ENCODE measurements around the gene SPRR5. TPM values are rescaled to one million over a fixed set of nuclear protein-coding genes. Genes with fewer than 3 reads are reported as not detected.

SPRR5 gene
- total RNA-seq, 1 donor from 2014 or later = not detected

GRCh38 chr1:152924191-152924590 is 22.8 kb upstream of the SPRR5 start:
- H3K27ac Mint-ChIP-seq (ENCODE audit: unreplicated experiment) = no peak overlapping the region
- no peaks in the 10 kb centered on the region for H3K36me3 ChIP-seq (ENCODE audit: insufficient read depth, low read length)
- no peak overlapping the region for H2AFZ ChIP-seq (ENCODE audit: low read depth, low read length)
- TF ChIP-seq EZH2 (IDR thresholded peaks at IDR 0.05; ENCODE audit: insufficient read depth, low read length) (no peak), CTCF (IDR thresholded peaks at IDR 0.05; ENCODE audit: insufficient read depth, low read depth, low read length) (no peak)
- no peak overlapping the region for H3K4me3 ChIP-seq (ENCODE audit: insufficient read depth, low read depth, low read length)
- no peaks in the 10 kb centered on the region for H3K4me1 ChIP-seq (ENCODE audit: insufficient read depth, low read length)
- H3K27me3 Mint-ChIP-seq (ENCODE audit: low read depth, unreplicated experiment) = peaks cover 5% of the 10 kb centered on the region
- no peak overlapping the region for H3K9ac ChIP-seq (ENCODE audit: low read length)
- no peaks in the 10 kb centered on the region for H3K9me3 Mint-ChIP-seq (ENCODE audit: unreplicated experiment)
- H3K27me3 ChIP-seq (ENCODE audit: insufficient read depth, low read length) = no peaks in the 10 kb centered on the region
- no peak overlapping the region for H3K4me2 ChIP-seq (ENCODE audit: low read length)
- H3K9me3 ChIP-seq (ENCODE audit: insufficient read depth, low read depth, low read length) = peaks cover 8% of the 10 kb centered on the region
- H4K20me1 ChIP-seq (ENCODE audit: insufficient read depth, low read length) = no peaks in the 10 kb centered on the region
- no peaks in the 10 kb centered on the region for H3K79me2 ChIP-seq (ENCODE audit: insufficient read depth, low read length)
- no peak overlapping the region for H3K27ac ChIP-seq (ENCODE audit: low read depth, low read length)
- H3K36me3 Mint-ChIP-seq (ENCODE audit: low read depth, unreplicated experiment) = no peaks in the 10 kb centered on the region
- no peak for DNase-seq (ENCODE audit: low read depth)
- peaks cover under 1% of the 10 kb centered on the region for H3K4me1 Mint-ChIP-seq (ENCODE audit: low read depth, unreplicated experiment)
- FAIRE-seq = no peak
- H3K4me3 Mint-ChIP-seq (ENCODE audit: unreplicated experiment) = no peak overlapping the region

DNA sequence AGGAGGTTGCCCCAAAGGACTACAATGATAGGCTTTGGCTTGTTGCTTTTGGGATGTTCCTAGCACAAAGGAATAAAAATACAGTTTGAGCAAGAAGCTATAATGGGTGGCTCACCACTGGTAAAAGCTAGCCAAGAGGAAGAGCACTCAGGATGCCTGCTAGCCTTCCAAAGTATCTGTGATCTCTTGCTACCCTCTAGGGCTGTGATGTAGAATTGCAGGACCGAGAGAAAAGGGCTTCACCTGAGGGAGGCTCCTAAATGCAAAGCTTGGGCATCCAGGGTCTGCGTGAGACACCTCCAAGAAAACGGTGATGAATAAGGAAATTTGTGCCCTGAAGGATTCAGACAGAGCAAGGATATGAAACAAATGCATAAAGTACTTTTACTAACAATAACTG is 20.9 kb upstream of the SPRR5 start:
- no peaks in the 10 kb centered on the region for H3K9me3 Mint-ChIP-seq (ENCODE audit: unreplicated experiment)
- Histone ChIP-seq H3K9ac (ENCODE audit: low read length) (no peak overlapping the region), H3K27ac (ENCODE audit: low read depth, low read length) (no peak overlapping the region), H3K4me1 (ENCODE audit: insufficient read depth, low read length) (no peaks in the 10 kb centered on the region), H3K4me2 (ENCODE audit: low read length) (no peak overlapping the region), H3K36me3 (ENCODE audit: insufficient read depth, low read length) (no peaks in the 10 kb centered on the region), H4K20me1 (ENCODE audit: insufficient read depth, low read length) (no peaks in the 10 kb centered on the region), H3K27me3 (ENCODE audit: insufficient read depth, low read length) (no peaks in the 10 kb centered on the region), H3K9me3 (ENCODE audit: insufficient read depth, low read depth, low read length) (peaks cover 8% of the 10 kb centered on the region), H2AFZ (ENCODE audit: low read depth, low read length) (no peak overlapping the region), H3K4me3 (ENCODE audit: insufficient read depth, low read depth, low read length) (no peak overlapping the region), H3K79me2 (ENCODE audit: insufficient read depth, low read length) (no peaks in the 10 kb centered on the region)
- TF ChIP-seq CTCF (IDR thresholded peaks at IDR 0.05; ENCODE audit: insufficient read depth, low read depth, low read length) (no peak), EZH2 (IDR thresholded peaks at IDR 0.05; ENCODE audit: insufficient read depth, low read length) (no peak)
- H3K27ac Mint-ChIP-seq (ENCODE audit: unreplicated experiment) = no peak overlapping the region
- FAIRE-seq (no peak), DNase-seq (ENCODE audit: low read depth) (no peak)
- peaks cover 5% of the 10 kb centered on the region for H3K27me3 Mint-ChIP-seq (ENCODE audit: low read depth, unreplicated experiment)
- no peaks in the 10 kb centered on the region for H3K36me3 Mint-ChIP-seq (ENCODE audit: low read depth, unreplicated experiment)
- H3K4me1 Mint-ChIP-seq (ENCODE audit: low read depth, unreplicated experiment) = no peaks in the 10 kb centered on the region
- H3K4me3 Mint-ChIP-seq (ENCODE audit: unreplicated experiment) = no peak overlapping the region

GRCh38 chr1:152928671-152929070 is 18.3 kb upstream of the SPRR5 start:
- no peak for FAIRE-seq
- no peak overlapping the region for H3K4me2 ChIP-seq (ENCODE audit: low read length)
- TF ChIP-seq CTCF (IDR thresholded peaks at IDR 0.05; ENCODE audit: insufficient read depth, low read depth, low read length) = no peak
- TF ChIP-seq EZH2 (IDR thresholded peaks at IDR 0.05; ENCODE audit: insufficient read depth, low read length) = no peak
- no peak for DNase-seq (ENCODE audit: low read depth)
- peaks cover 8% of the 10 kb centered on the region for H3K9me3 ChIP-seq (ENCODE audit: insufficient read depth, low read depth, low read length)
- Mint-ChIP-seq H3K9me3 (ENCODE audit: unreplicated experiment) (no peaks in the 10 kb centered on the region), H3K27ac (ENCODE audit: unreplicated experiment) (no peak overlapping the region), H3K4me1 (ENCODE audit: low read depth, unreplicated experiment) (no peaks in the 10 kb centered on the region), H3K36me3 (ENCODE audit: low read depth, unreplicated experiment) (no peaks in the 10 kb centered on the region), H3K27me3 (ENCODE audit: low read depth, unreplicated experiment) (peaks cover 3% of the 10 kb centered on the region), H3K4me3 (ENCODE audit: unreplicated experiment) (no peak overlapping the region)
- H3K27me3 ChIP-seq (ENCODE audit: insufficient read depth, low read length) = no peaks in the 10 kb centered on the region
- no peaks in the 10 kb centered on the region for H3K79me2 ChIP-seq (ENCODE audit: insufficient read depth, low read length)
- no peak overlapping the region for H2AFZ ChIP-seq (ENCODE audit: low read depth, low read length)
- H3K9ac ChIP-seq (ENCODE audit: low read length) = no peak overlapping the region
- no peaks in the 10 kb centered on the region for H4K20me1 ChIP-seq (ENCODE audit: insufficient read depth, low read length)
- H3K27ac ChIP-seq (ENCODE audit: low read depth, low read length) = no peak overlapping the region
- no peaks in the 10 kb centered on the region for H3K36me3 ChIP-seq (ENCODE audit: insufficient read depth, low read length)
- no peak overlapping the region for H3K4me3 ChIP-seq (ENCODE audit: insufficient read depth, low read depth, low read length)
- no peaks in the 10 kb centered on the region for H3K4me1 ChIP-seq (ENCODE audit: insufficient read depth, low read length)
